Sigmoid colon (tissue), 4 donors: Measurements from ENCODE around the gene RELCH.

Experiments used
- CTCF ChIP-seq, 4 experiments: fragments of 450-650 bp in 3 of 4; fragments of 200-600 bp in 1 of 4; IDR thresholded peaks; one replicate each; pipeline ENCODE4 v1.5.1; 2016 to 2019; ENCODE audit warnings: antibody characterized with exemption in 4 of 4, mild to moderate bottlenecking in 3 of 4, moderate library complexity in 2 of 4
- POLR2AphosphoS5 ChIP-seq, 4 donors: sonication (generic); formaldehyde crosslinking; IDR thresholded peaks; one replicate each; pipeline ENCODE4 v1.6.1; 2017; ENCODE audit warnings: antibody characterized with exemption in 4 of 4

DNA sequence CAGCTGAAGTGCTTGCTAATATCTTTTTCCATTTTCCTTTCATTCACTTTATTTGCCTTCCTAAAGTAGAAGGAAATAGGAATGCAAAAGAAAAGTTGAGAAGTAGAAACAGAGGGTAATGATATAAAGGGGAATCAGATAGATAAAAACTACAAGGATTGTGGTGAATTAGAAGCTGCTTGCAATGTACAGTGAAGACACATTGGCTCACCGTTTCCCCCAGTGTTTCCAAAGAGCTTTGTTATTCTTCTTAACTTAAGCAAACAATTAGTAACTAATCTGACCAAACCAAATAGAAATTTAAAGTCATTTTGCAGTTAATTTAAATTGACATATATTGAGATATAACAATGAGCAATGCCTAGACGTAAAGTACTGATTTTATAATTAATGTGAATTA lies 63.4 kb downstream of the RELCH start:
- TF ChIP-seq CTCF (IDR thresholded peaks at IDR 0.05) (no peak), POLR2AphosphoS5 (IDR thresholded peaks at IDR 0.05) (no peak)
